Heart left ventricle (tissue), 16 donors: ENCODE results near the gene SIGLEC9. TPM values are rescaled to one million over a fixed set of nuclear protein-coding genes. Genes with fewer than 3 reads are reported as not detected.

ENCODE experiments used
- ATAC-seq, 4 donors: fragments of 200-7000 bp; cut with Tn5 transposase; one replicate each; pipeline ENCODE4 v1.9.1; 2020 to 2022; ENCODE audit warnings: moderate library complexity in 4 of 4, mild to moderate bottlenecking in 3 of 4, moderate number of reproducible peaks in 1 of 4
- DNase-seq, 5 donors: peaks; one replicate each; pipeline ENCODE4 v3.0.0-alpha.2; 2020
- H3K27ac ChIP-seq, 12 donors: fragments of 200-600 bp; sonication (generic) in 4 of 12; one replicate each; pipeline versions ENCODE4 v1.5.0 to v1.8.0; 2016 to 2022; ENCODE audit warnings: mild to moderate bottlenecking in 2 of 12
- H3K27me3 ChIP-seq, 9 donors: fragments of 200-600 bp; sonication (generic) in 2 of 9; one replicate each; pipeline versions ENCODE4 v1.5.1 to v1.8.0; 2016 to 2022; ENCODE audit warnings: mild to moderate bottlenecking in 3 of 9
- H3K36me3 ChIP-seq, 9 donors: fragments of 200-600 bp; sonication (generic) in 2 of 9; one replicate each; pipeline versions ENCODE4 v1.5.0 to v1.8.0; 2018 to 2022; ENCODE audit warnings: mild to moderate bottlenecking in 2 of 9
- H3K4me1 ChIP-seq, 12 donors: fragments of 200-600 bp; sonication (generic) in 4 of 12; one replicate each; pipeline versions ENCODE4 v1.5.0 to v1.8.0; 2016 to 2022; ENCODE audit warnings: mild to moderate bottlenecking in 3 of 12
- H3K4me3 ChIP-seq, 12 donors: fragments of 200-600 bp; sonication (generic) in 4 of 12; one replicate each; pipeline versions ENCODE4 v1.5.0 to v1.8.0; 2017 to 2022; ENCODE audit warnings: mild to moderate bottlenecking in 9 of 12, moderate library complexity in 4 of 12
- H3K9me3 ChIP-seq, 12 donors: fragments of 200-600 bp; sonication (generic) in 4 of 12; one replicate each; pipeline versions ENCODE4 v1.5.0 to v1.8.0; 2016 to 2022; ENCODE audit warnings: mild to moderate bottlenecking in 1 of 12
- POLR2A ChIP-seq, 2 donors: fragments of 450-650 bp; IDR thresholded peaks; one replicate each; pipeline ENCODE4 v1.6.1; 2017; ENCODE audit warnings: antibody characterized with exemption in 2 of 2, mild to moderate bottlenecking in 2 of 2, moderate library complexity in 2 of 2
- WGBS, 4 donors: extraction: QIAGEN DNeasy Blood & Tissue Kit in 2 of 4; methylation state at CpG; one replicate each; pipeline versions ENCODE4 v1.1.5 to v1.1.7; 2013 to 2018; 5-methylcytosine and 5-hydroxymethylcytosine counted together
- intact Hi-C, 10 donors: fragments of 100-400 bp; cut with DNase I; formaldehyde crosslinking; loops; one replicate each; pipeline versions ENCODE4 v1.11.1 to v1.14.2; 2022
- polyA plus RNA-seq, 2 donors: library from polyadenylated mRNA; stranded (reverse); fragments of 200-250 nt; gene quantifications; one replicate each; pipeline ENCODE4 v1.2.3, GENCODE V29; 2013
- total RNA-seq, 9 donors: library from RNA; depleted of rRNA in 2 of 9; stranded (reverse); fragments of >200 nt in 2 of 9; fragmentation: NEBNext Ultra II Directional in 3 of 9; extraction: Animal tissue kit (Norgen Biotek cat#: 25700) in 3 of 9; gene quantifications; one replicate each; pipeline versions ENCODE4 v1.1.0 to v1.2.4, GENCODE V29; 2016 to 2023
- TF ChIP-seq, protein P1 (sequence below), 12 donors: fragments of 200-600 bp; sonication (generic) in 4 of 12; IDR thresholded peaks; one replicate each; pipeline versions ENCODE4 v1.5.0 to v1.8.0; 2018 to 2022; ENCODE audit warnings: antibody characterized with exemption in 12 of 12, mild to moderate bottlenecking in 5 of 12
- donor health status: ischemic (EF 13 %, LVEDD 7.1; RV severe dilation, severe dysfunction).
- donor health status: healthy with polysubstance abuse.
- donor health status: DM: no; HTN: yes; CAD: no.
- donor health status: DM: no; HTN: no; CAD: no.
- donor health status: ischemic (EF 25% LVEDD 6.9; RV normal size, moderate dysfunction).
- donor health status: ischemic (EF 25% LVEDD 5.7; RV mildly dilated, moderate dysfunction).
- donor health status: healthy.
- donor health status: DM: yes; HTN: yes; CAD: no.
- donor health status: ischemic (EF 35%, LVEDD 5.7; RV mildly dilated, moderate dysfunction).
- donor health status: nonischemic (EF 11% LVEDD 7.7; RV severe dilation, severe dysfunction).
- donor health status: DM: yes; HTN: yes; CAD: no.
- donor health status: PGD.
- donor health status: ischemic (EF 29% LVEDD 5.4; RV normal size, mild dysfunction).
- donor health status: nonischemic (EF 23%, LVEDD 6.1; RV moderate dilation, normal function).

Gene SIGLEC9
- total and polyA plus RNA-seq, 11 donors, result 0.27 to 18.5 (median 1.7) TPM

DNA sequence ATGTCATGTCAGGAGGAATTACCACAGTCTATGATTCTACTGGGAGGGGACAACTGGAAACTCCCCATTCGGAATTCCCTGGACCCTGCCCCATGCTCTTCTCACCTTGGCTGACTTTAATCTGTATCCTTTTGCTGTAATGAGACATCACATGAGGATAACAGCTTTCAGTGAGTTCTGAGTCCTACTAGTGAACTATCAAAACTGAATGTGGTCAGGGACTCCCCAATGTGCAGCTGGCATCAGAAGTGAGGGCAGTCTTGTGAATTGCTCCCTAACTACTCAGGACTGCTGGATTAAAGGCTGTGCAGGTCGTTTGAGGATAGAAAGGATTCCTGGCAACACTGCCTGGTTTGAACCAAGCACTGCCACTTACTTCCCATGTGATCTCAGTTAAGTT is 32.6 kb downstream of the SIGLEC9 start:
- Histone ChIP-seq H3K36me3 (peaks cover 0 to 5% (median 0%) of the 10 kb centered on the region in 9 donors), H3K4me3 (no peak overlapping the region), H3K9me3 (no peaks in the 10 kb centered on the region), H3K27ac (no peak overlapping the region), H3K27me3 (peaks cover 0 to 27% (median 0%) of the 10 kb centered on the region in 9 donors), H3K4me1 (peaks cover 0 to 4% (median 0%) of the 10 kb centered on the region in 12 donors)
- TF ChIP-seq, protein P1, sequence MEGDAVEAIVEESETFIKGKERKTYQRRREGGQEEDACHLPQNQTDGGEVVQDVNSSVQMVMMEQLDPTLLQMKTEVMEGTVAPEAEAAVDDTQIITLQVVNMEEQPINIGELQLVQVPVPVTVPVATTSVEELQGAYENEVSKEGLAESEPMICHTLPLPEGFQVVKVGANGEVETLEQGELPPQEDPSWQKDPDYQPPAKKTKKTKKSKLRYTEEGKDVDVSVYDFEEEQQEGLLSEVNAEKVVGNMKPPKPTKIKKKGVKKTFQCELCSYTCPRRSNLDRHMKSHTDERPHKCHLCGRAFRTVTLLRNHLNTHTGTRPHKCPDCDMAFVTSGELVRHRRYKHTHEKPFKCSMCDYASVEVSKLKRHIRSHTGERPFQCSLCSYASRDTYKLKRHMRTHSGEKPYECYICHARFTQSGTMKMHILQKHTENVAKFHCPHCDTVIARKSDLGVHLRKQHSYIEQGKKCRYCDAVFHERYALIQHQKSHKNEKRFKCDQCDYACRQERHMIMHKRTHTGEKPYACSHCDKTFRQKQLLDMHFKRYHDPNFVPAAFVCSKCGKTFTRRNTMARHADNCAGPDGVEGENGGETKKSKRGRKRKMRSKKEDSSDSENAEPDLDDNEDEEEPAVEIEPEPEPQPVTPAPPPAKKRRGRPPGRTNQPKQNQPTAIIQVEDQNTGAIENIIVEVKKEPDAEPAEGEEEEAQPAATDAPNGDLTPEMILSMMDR (IDR thresholded peaks at IDR 0.05), result no peak
- no peak for TF ChIP-seq POLR2A (IDR thresholded peaks at IDR 0.05)
- WGBS, 4 donors, result 14 to 44% (median 32%) methylated on average over 1 to 2 of the region's 2 CpGs
- no peak for DNase-seq
- intact Hi-C loops, result loop anchor here in 1 of 10 donors (10.0 kb wide), 1 partner anchor 98 kb away; the partner anchor contains the start of gene SIGLECL1
- no peak for ATAC-seq

DNA sequence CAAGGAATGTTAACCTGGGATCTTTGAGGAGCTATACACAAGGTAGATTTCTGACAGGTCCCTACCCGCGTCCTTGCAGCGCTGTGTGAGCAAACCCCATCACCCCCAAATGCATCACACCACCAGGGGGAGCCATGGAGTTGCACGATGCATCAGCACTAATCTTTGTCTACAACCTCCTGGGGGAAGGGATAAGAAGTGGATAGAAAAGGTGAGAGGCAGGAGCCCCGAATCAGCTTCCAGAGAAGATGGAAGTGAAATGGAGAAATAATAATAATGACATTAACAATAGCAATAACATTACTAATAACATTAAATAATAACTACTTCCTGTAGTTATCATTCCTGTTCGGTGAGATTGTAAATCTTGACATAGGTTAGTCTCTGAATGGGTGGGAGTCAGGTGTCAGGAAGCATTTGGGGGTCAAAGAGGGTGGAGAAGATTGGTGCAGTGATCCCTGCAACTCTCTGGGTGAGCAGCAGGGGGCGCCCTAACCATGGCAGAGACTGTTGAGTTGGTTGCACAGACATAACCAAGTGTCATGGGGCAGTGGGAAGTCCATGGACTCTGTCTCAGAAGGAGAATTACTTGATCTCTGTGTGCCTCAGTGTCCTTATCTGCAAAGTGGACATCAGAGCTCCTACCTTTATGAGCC is 33.9 kb downstream of the SIGLEC9 start:
- H3K27me3 ChIP-seq, result peaks cover 0 to 27% (median 0%) of the 10 kb centered on the region in 9 donors
- no peak overlapping the region for H3K4me3 ChIP-seq
- TF ChIP-seq, protein P1 (IDR thresholded peaks at IDR 0.05), result peak; percentile 26 to 74 (median 50)
- no peak for TF ChIP-seq POLR2A (IDR thresholded peaks at IDR 0.05)
- peaks cover 0 to 5% (median 0%) of the 10 kb centered on the region in 9 donors for H3K36me3 ChIP-seq
- WGBS, 4 donors, result 32 to 40% (median 34%) methylated on average over 7 of the region's 7 CpGs
- DNase-seq, result peak in 3 of 5 donors; percentile 49 to 78 (median 57)
- no peaks in the 10 kb centered on the region for H3K9me3 ChIP-seq
- peak; percentile 34 to 60 (median 42) for ATAC-seq
- H3K4me1 ChIP-seq, result peaks cover 0 to 4% (median 0%) of the 10 kb centered on the region in 12 donors
- H3K27ac ChIP-seq, result no peak overlapping the region
- intact Hi-C loops, result loop anchor here in 2 of 10 donors (2.0 to 10.0 kb wide), 2 partner anchors 96 to 100 kb away; partner anchors contain the start of gene SIGLECL1 (in 1 of the 2)

DNA sequence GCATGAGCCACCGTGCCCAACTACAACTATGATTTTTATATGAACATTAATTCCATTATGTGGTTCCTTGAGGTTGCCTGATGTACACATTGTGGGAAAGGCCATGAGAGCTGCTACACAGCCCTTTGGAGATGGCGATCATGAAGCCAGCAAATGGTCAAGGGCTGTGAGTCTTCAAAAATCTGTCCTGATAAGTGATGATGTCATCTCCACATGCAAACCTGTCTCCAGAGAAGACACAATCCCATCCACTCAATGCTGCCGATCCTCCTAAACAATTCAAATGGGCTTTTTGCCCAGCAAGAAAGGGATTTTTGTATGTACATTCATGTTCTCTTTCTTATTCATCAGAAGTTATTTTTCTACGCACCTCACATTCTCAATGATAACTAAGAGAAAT is 35.0 kb downstream of the SIGLEC9 start:
- Histone ChIP-seq H3K36me3 (no peaks in the 10 kb centered on the region), H3K4me1 (peaks cover 0 to 4% (median 0%) of the 10 kb centered on the region in 12 donors), H3K27ac (no peak overlapping the region), H3K4me3 (no peak overlapping the region), H3K9me3 (no peaks in the 10 kb centered on the region), H3K27me3 (peaks cover 0 to 19% (median 0%) of the 10 kb centered on the region in 9 donors)
- 71 to 82% (median 79%) methylated on average over 4 of the region's 4 CpGs for WGBS, 4 donors
- ATAC-seq, result no peak
- intact Hi-C loops, result loop anchor here in 5 of 10 donors (2.0 to 10.0 kb wide), 4 partner anchors 95 to 145 kb away; partner anchors contain the start of genes KLK11 (in 2 of the 5), KLK10 (in 1 of the 5) and SIGLECL1 (in 1 of the 5)
- no peak for TF ChIP-seq POLR2A (IDR thresholded peaks at IDR 0.05)
- TF ChIP-seq, protein P1 (IDR thresholded peaks at IDR 0.05), result no peak
- DNase-seq, result no peak

DNA sequence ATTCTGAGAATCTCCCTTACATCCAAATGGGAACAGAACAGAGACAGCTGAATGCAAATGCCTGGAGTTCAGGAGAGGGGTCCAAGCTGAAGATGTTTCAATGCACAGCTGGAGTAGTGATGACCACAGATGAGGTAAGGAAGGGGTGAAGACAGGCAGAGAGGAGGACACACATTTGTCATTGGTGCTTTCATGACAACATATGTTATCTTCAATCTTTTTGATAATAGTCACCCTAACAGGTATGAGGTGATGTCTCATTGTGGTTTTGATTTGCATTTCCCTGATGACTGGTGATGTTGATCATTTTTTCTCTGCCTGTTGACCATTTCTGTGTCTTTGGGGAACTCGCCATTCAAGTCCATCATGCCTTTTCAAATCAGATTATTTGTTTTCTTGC is 36.6 kb downstream of the SIGLEC9 start:
- H3K27me3 ChIP-seq, result peaks cover 0 to 15% (median 0%) of the 10 kb centered on the region in 9 donors
- TF ChIP-seq, protein P1 (IDR thresholded peaks at IDR 0.05), result no peak
- TF ChIP-seq POLR2A (IDR thresholded peaks at IDR 0.05), result no peak
- WGBS, 4 donors, result 83 to 89% (median 86%) methylated on average over 1 of the region's 1 CpG
- no peak for ATAC-seq
- H3K27ac ChIP-seq, result no peak overlapping the region
- H3K9me3 ChIP-seq, result no peaks in the 10 kb centered on the region
- DNase-seq, result no peak
- H3K4me1 ChIP-seq, result peaks cover 0 to 4% (median 0%) of the 10 kb centered on the region in 12 donors
- intact Hi-C loops, result loop anchor here in 3 of 10 donors (10.0 kb wide), 2 partner anchors 136 to 146 kb away; partner anchors contain the start of genes KLK11 (in 2 of the 3) and KLK10 (in 1 of the 3)
- H3K4me3 ChIP-seq, result no peak overlapping the region
- H3K36me3 ChIP-seq, result no peaks in the 10 kb centered on the region
